Pons (tissue), 1 donor: ENCODE results near the gene RPUSD3.

Source experiments
- DNase-seq: peaks from one replicate; pipeline ENCODE4 v3.0.0-alpha.2; 2016; ENCODE audit warnings: low spot score

Gene RPUSD3

DNA sequence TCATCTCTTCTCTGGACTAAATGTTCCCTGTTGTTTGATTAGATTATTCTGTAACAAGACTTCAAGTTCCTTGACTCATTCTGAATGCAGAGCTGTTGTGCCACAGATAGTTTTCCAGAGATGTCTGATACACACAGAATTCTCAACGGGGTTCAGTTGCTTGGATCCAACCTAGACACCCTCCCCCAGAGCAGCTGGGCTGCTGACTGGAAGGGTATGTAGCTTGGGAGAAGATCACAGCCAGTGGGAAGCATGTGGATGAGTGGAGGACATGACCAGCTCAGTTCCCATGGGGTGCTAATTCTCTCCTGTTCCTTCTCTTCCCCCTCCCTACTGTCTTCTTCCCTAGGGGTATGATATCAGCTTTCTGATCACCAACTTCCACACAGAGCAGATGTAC lies 40.3 kb downstream of the RPUSD3 start:
- no peak for DNase-seq

- no peak for DNase-seq
Observed at GRCh38 chr3:9800529-9800928, 43.3 kb downstream of the RPUSD3 start.

GRCh38 chr3:9797196-9797945 lies 46.4 kb downstream of the RPUSD3 start:
- no peak for DNase-seq

DNA sequence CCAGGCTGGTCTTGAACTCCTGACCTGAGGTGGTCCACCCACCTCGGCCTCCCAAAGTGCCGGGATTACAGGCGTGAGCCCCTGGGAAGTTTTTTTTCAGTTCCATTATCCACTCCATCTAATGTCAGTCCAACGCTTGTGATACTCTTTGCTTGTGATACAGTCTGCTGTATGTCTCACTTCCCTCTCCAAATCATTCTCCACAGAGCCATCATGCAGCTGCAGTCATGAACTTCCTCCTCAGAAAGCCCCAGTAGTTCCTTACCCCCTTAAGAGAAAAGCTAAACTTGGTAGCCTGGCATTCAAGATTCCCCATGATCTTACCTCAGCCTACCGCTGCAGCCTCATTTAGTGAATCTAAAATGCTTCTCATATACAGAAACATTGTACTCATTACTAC lies 48.6 kb downstream of the RPUSD3 start:
- DNase-seq: peak; percentile 53

GRCh38 chr3:9794400-9794799 lies 49.4 kb downstream of the RPUSD3 start:
- no peak for DNase-seq

DNA sequence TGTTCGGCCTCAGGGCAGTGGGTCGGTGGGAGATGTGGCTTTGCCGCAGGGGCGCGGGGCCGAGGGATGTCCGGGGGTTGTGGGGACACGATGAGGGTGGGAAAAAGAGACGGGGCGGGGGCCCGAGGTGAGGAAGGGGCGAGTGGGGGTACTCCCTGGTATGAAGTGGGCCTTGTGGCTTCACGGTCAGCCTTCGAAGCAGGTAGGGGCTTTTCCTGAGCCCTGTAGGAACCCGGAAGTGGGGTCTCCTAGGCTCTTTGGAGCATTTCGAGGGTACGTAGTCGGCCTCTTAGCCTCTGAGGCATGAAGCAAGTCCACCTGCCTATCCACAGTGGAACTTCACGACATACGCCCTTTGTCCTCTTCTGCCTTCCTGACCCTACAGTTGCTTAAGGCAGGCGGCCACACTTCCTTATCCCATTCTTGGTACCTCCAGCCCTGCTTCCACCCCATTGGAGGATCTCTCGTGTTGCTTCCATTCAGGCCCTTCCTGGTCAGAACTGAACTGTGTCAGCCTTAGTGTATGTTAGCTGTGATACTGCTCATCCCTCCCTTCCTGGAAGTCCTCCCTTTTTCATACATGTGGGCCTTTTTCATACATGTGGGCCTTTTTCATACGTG lies 50.5 kb downstream of the RPUSD3 start:
- DNase-seq: no peak

GRCh38 chr3:9792405-9793160 lies 51.2 kb downstream of the RPUSD3 start, which contains the start of the genes ARPC4 and TADA3:
ARPC4 (plus strand) TSS chr3:9793082; CDS start chr3:9793122, 40 bp downstream.
TADA3 (minus strand) TSS chr3:9792473; CDS start chr3:9791466, 1,007 bp downstream.
- DNase-seq: peak; percentile 97

GRCh38 chr3:9791790-9792404 lies 51.9 kb downstream of the RPUSD3 start:
- DNase-seq: no peak

DNA sequence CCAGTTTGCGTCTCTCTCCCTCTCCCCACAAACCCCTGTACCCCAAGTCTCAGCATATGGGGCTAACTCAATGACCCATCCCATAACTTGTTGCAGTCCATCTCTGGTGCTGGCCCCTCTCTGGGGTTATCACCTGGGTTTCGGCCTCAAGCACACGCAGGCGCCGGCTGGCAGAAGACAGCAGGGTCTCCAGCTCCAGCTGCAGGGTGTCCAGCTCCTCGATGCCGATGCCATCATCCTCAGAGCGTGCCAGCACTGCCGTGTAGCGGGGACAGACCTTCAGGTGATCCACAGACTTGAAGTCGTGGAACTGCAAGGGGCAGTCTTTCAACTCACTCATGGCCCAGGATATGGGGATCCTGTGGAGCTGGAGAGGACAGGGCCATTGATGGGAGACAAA lies 52.7 kb downstream of the RPUSD3 start:
- DNase-seq: no peak
